ENCODE results near the gene ATP13A5. TPM values are rescaled to one million over a fixed set of nuclear protein-coding genes. Genes with fewer than 3 reads are reported as not detected.

Gene ATP13A5
- total RNA-seq, 1 donor from 2014 or later, result not detected

DNA sequence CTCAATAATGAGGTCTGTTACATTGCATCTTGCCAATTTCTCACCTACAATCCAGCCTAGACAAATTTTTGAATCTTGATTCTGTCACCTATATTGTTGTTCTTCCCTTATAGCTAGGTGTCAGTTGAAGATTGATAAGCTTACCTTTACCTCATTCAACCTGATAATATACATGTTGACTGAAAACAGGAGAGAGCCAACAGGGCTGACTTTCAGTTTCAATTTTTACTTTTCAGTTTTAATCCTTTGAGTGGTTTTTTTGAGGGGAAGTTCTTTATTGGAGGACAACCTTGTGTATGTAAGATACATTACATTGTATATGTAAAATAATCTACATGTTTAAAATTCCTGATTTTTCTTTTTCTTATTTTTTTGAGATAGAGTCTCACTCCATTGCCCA, 5.8 kb downstream of the ATP13A5 start:
- Mint-ChIP-seq H3K4me1 (peaks cover 2% of the 10 kb centered on the region), H3K27ac (no peak overlapping the region), H3K27me3 (peaks cover 10% of the 10 kb centered on the region), H3K9me3 (no peaks in the 10 kb centered on the region), H3K4me3 (no peak overlapping the region), H3K36me3 (ENCODE audit: low read depth) (no peaks in the 10 kb centered on the region)
- DNase-seq, result no peak
- intact Hi-C loops (cut with micrococcal nuclease), result no loop called here

DNA sequence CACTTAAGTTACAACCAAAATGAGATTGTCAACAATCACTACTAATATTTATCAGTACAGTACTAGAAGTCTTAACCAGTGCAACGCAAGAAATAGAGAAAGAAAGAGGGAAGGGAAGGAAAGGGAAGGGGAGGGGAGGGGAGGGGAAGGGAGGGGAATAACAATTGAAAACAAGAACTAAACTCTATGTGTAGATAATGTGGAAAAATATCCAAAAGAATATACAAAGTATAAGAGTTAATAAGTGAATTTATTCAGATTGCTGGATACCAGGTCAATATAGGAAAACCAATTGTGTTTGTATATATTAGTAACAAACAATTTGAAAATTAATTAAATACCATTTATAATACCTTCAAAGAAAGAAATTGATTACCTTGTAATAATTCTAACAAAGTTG, 10.7 kb downstream of the ATP13A5 start:
- Mint-ChIP-seq H3K27ac (no peak overlapping the region), H3K9me3 (no peaks in the 10 kb centered on the region), H3K4me1 (peaks cover 2% of the 10 kb centered on the region), H3K36me3 (ENCODE audit: low read depth) (no peaks in the 10 kb centered on the region), H3K27me3 (peaks cover 12% of the 10 kb centered on the region), H3K4me3 (no peak overlapping the region)
- DNase-seq, result no peak
- intact Hi-C loops (cut with micrococcal nuclease), result no loop called here

DNA sequence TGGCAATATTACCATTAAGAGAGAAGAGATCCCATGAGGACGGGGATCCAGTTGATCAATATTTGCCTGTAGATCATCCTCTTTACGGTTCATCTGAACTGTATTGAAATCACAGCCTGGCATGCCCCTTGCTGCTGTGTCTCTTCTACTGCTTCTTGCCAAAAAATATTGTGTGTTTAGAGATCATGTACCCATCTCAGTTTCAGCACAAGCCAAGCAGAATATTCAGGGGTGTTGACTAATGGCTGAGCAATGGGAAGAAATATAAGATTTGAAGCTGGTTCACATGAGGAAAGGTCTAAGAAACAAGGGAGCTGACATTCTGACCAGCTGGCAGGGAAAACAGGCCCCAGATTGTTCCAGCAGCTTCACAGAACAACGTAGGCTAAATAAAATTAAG, 21.3 kb downstream of the ATP13A5 start:
- no peak for DNase-seq
- H3K27me3 Mint-ChIP-seq, result no peaks in the 10 kb centered on the region
- intact Hi-C loops (cut with micrococcal nuclease), result no loop called here
- no peak overlapping the region for H3K27ac Mint-ChIP-seq
- H3K36me3 Mint-ChIP-seq (ENCODE audit: low read depth), result no peaks in the 10 kb centered on the region
- no peaks in the 10 kb centered on the region for H3K4me1 Mint-ChIP-seq
- no peak overlapping the region for H3K4me3 Mint-ChIP-seq
- no peaks in the 10 kb centered on the region for H3K9me3 Mint-ChIP-seq

DNA sequence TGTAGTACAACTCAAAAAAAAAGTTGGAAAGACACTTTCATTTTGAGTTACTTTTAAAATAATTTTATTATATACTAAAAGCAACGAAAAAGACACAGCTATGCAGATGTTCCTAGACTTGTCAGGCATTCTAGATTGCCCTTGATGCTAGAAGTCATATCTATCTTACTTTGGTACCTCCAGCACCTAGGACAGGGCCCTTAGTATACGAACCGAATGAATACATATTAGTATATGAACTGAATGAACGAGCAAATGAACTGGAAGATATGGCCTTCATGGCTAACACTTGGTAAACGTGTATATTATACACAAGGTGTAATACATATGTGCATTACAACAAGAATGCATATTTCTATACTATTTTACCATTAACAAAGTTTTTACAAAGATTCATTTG, 24.1 kb downstream of the ATP13A5 start:
- intact Hi-C loops (cut with micrococcal nuclease), result no loop called here
- Mint-ChIP-seq H3K36me3 (ENCODE audit: low read depth) (no peaks in the 10 kb centered on the region), H3K27ac (no peak overlapping the region), H3K27me3 (no peaks in the 10 kb centered on the region), H3K9me3 (no peaks in the 10 kb centered on the region), H3K4me1 (no peaks in the 10 kb centered on the region), H3K4me3 (no peak overlapping the region)
- DNase-seq, result no peak

DNA sequence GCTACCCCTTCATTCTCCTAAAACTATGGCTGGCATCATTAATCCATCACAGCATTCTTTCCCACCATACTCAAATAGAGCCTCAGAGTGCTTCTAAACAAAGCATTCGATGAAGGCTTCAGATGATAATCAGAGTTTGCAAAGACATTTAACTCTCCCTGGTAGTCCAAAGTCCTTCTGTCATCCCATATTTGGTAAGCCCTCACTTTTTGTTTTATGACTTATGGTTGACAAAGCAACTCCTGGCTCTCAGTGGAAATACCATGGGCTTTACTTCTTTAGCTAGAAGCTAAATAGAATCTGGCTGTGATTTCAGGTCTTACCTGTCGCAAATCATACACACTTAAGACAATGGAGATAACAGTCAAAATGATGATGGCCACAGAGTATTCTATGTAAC, 27.8 kb downstream of the ATP13A5 start:
- H3K9me3 Mint-ChIP-seq, result no peaks in the 10 kb centered on the region
- intact Hi-C loops (cut with micrococcal nuclease), result no loop called here

DNA sequence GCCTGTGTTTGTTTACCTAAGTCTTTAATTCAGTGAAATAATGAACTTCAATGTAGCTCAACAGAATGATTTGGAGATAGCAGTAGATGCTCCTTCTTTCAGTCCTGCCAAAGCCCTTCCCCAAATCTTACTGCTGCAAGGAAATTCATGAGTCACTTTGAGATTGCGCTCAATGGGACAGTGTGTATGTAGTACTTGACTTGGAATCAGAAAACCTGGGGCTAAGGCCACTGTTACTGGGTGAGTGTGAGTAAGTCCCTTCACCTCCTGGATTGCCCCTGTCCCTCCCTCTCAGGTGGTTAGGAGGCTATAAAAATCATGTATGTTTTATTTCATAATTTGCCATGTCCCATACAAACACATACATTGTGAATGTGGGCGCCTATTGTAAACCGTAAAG, 29.9 kb downstream of the ATP13A5 start:
- no peak for DNase-seq
- no peaks in the 10 kb centered on the region for H3K36me3 Mint-ChIP-seq (ENCODE audit: low read depth)
- no peaks in the 10 kb centered on the region for H3K9me3 Mint-ChIP-seq
- no peak overlapping the region for H3K4me3 Mint-ChIP-seq
- intact Hi-C loops (cut with micrococcal nuclease), result no loop called here
- no peaks in the 10 kb centered on the region for H3K4me1 Mint-ChIP-seq
- peaks cover 2% of the 10 kb centered on the region for H3K27me3 Mint-ChIP-seq
- no peak overlapping the region for H3K27ac Mint-ChIP-seq

More for the DNA sequence above, 27.8 kb downstream of the ATP13A5 start:
- DNase-seq, result no peak
- Mint-ChIP-seq H3K27ac (no peak overlapping the region), H3K4me3 (no peak overlapping the region), H3K27me3 (peaks cover 2% of the 10 kb centered on the region), H3K4me1 (no peaks in the 10 kb centered on the region), H3K36me3 (ENCODE audit: low read depth) (no peaks in the 10 kb centered on the region)

DNA sequence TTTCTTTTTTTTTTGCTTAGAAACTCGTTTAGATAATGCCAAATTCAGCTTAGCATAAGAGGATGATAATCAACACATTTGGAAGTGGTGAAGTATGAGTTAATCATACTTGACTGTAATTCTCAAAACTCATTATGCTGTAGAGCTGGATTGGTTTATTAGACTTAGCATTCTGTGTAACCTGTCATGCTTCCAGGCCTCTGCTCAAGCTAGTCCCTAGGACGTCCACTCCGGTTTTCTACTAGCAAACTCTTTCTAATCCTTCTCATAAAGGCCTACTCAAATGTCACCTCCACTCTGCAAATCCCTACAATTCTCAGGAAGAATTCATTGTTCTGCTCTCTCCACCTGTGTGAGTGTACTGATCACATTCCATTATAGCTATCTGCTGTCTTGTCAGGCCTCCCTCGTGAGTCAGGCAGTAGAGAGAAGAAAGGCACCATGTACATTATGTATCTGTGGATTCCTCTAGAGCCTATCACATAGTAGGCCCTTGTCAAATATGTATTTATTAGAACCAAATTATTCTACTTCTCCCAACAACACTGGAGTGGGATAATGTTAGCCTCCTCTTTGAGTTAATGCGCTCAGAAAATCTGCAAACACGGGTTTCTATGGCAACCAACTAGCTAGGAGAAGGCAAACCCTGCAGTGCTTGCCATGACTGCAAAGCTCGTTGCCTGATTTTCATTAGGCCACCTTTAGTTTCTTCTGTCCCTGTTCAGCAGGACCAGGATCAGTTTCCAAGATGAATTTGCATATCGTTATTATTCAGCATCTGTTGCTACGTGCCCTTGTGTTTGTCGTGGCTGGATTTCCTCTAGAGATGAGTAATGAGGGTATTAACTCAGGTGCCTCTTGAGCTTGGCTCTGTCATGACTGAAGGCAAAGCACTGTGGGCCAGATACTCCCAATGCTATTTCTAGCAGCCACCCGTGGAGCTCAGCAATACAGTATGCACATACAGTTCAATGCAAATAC, 30.7 kb downstream of the ATP13A5 start:
- intact Hi-C loops (cut with micrococcal nuclease), result no loop called here
- Mint-ChIP-seq H3K27ac (no peak overlapping the region), H3K4me3 (no peak overlapping the region), H3K27me3 (peaks cover 2% of the 10 kb centered on the region), H3K36me3 (ENCODE audit: low read depth) (no peaks in the 10 kb centered on the region), H3K4me1 (no peaks in the 10 kb centered on the region), H3K9me3 (no peaks in the 10 kb centered on the region)
- no peak for DNase-seq

DNA sequence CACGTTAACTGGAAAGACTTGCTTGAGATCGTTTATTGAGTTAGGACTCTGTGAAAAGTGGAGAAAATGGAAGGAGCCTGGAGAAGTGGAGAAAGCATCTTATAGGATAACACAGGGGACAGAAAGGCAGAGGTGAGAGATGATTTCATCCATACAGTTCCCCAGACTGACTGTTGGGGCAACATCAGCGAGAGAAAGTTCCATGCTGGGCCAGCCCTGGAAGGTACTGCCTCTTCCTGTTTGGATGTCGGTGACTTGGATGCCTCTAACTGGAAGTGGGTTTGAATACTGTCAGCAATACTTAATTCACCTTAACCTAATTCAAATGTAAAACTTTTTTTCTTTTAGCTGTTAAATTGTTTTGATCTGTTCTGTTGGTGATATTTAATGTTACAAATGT, 32.3 kb downstream of the ATP13A5 start:
- H3K9me3 Mint-ChIP-seq, result no peaks in the 10 kb centered on the region
- no peaks in the 10 kb centered on the region for H3K4me1 Mint-ChIP-seq
- no peaks in the 10 kb centered on the region for H3K36me3 Mint-ChIP-seq (ENCODE audit: low read depth)

DNA sequence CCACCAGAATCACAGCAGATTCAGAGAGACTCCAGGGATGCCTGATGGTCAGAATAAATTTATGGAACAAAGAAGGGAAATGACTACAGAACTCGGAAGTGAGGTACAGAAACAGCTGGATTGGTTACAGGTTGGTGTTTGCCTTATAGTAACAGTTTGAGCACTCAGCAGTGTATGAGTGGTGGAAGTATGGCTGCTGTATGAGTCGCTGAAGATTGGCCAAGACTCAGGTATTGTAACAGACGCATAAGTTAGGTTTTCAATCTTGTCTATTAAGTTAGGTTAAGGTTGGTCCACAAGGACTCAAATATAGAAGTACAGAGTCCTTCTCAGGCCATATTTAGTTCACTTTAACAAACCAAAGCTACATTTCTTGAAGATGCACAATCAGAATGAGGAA, 33.1 kb downstream of the ATP13A5 start:
- no peaks in the 10 kb centered on the region for H3K9me3 Mint-ChIP-seq
- intact Hi-C loops (cut with micrococcal nuclease), result no loop called here
- H3K36me3 Mint-ChIP-seq (ENCODE audit: low read depth), result no peaks in the 10 kb centered on the region
- H3K4me3 Mint-ChIP-seq, result no peak overlapping the region
- no peak overlapping the region for H3K27ac Mint-ChIP-seq
- H3K4me1 Mint-ChIP-seq, result no peaks in the 10 kb centered on the region
- peaks cover 2% of the 10 kb centered on the region for H3K27me3 Mint-ChIP-seq
- DNase-seq, result no peak

More for the DNA sequence above, 32.3 kb downstream of the ATP13A5 start:
- intact Hi-C loops (cut with micrococcal nuclease), result no loop called here
- Mint-ChIP-seq H3K27me3 (peaks cover 2% of the 10 kb centered on the region), H3K27ac (no peak overlapping the region), H3K4me3 (no peak overlapping the region)
- DNase-seq, result no peak

DNA sequence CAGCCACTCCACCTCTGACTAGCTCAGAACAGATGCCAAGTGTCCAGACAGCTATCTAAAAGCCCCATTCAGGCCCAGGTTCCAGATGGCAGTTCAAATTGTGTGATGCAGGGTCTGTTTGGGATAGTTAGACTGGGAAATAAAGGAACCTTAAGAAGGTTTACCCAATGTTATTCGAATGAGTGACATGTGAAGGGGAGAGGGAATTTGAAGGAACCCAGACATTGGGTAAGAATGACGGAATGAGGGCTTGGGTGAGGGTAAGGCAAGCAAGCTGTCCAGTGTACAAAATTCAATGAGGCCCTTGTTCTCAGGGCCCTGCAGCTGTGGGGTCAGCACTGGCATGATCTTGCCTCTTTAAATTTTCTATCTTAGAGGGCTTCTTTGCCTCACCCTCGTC, 34.1 kb downstream of the ATP13A5 start:
- no peaks in the 10 kb centered on the region for H3K4me1 Mint-ChIP-seq
- no peak overlapping the region for H3K27ac Mint-ChIP-seq
- peaks cover 2% of the 10 kb centered on the region for H3K27me3 Mint-ChIP-seq
- no peak for DNase-seq
- no peak overlapping the region for H3K4me3 Mint-ChIP-seq
- H3K9me3 Mint-ChIP-seq, result no peaks in the 10 kb centered on the region
- H3K36me3 Mint-ChIP-seq (ENCODE audit: low read depth), result no peaks in the 10 kb centered on the region
- intact Hi-C loops (cut with micrococcal nuclease), result no loop called here

DNA sequence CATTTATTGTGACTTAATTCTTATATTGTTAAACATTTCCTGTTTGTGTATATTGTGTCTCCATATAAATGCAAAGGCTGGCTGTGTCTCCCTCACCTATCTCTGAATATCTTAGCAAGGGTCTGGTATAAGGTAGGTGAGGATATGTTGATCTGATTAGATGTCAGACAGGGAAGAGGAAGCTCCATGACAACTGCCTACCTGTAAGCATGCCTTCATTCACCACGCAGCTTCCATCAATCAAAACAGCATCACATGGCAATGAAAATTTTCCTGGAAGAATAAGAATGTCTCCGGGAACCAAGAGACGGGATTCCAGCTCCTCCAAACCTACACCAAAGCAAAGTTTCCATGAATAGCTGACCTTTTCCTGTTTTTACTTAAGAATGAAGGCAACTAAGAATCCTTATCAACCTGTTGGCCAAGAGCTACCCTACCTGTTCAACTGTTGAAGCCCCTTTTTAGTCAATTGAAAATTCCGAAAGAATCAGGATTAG, 34.8 kb downstream of the ATP13A5 start:
- no peak for DNase-seq
- Mint-ChIP-seq H3K9me3 (no peaks in the 10 kb centered on the region), H3K4me1 (no peaks in the 10 kb centered on the region), H3K27ac (no peak overlapping the region), H3K27me3 (peaks cover 2% of the 10 kb centered on the region), H3K4me3 (no peak overlapping the region), H3K36me3 (ENCODE audit: low read depth) (no peaks in the 10 kb centered on the region)
- intact Hi-C loops (cut with micrococcal nuclease), result no loop called here

DNA sequence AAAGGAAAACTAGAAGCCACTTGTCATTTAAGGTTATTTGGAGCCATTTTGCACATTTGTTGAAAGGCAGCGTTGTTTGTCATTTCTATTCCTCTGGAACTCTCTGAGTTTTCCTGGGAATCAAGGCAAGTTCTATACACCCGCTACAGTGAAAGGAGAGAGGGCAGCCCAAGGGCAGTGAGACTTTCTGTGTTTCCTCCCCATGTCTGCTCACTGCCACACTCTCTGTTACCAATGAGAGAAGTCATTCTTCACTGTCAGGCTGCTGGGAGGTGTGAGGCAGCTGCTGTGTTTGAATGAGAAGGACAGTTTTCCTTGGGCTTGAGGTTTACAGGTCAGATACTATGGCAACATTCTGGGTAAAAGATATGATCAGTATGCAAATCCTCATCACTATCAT, 36.0 kb downstream of the ATP13A5 start:
- no peaks in the 10 kb centered on the region for H3K4me1 Mint-ChIP-seq
- intact Hi-C loops (cut with micrococcal nuclease), result no loop called here
- H3K4me3 Mint-ChIP-seq, result no peak overlapping the region
- H3K27me3 Mint-ChIP-seq, result peaks cover 2% of the 10 kb centered on the region
- H3K27ac Mint-ChIP-seq, result no peak overlapping the region
- no peak for DNase-seq
- peaks cover 2% of the 10 kb centered on the region for H3K9me3 Mint-ChIP-seq
- no peaks in the 10 kb centered on the region for H3K36me3 Mint-ChIP-seq (ENCODE audit: low read depth)

DNA sequence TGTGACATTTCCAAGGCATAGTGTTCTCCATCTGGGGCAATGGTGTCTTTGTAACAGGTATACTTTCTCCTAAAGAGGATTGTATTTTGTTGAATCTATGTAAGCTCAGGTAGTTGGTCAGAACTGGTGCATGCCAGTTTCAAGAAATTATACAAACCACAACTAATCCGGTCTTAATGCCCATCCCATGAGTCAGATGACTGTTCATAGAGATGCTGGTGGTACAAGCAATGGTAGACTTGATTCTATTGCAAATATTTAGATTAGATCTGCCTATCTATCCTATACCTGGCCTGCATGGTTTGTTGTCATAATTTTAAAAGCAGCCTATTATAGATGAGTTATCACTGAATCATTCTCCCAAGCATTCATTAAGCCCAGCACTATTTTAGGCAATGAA, 43.5 kb downstream of the ATP13A5 start:
- no peak for DNase-seq
- intact Hi-C loops (cut with micrococcal nuclease), result no loop called here
- Mint-ChIP-seq H3K27me3 (no peaks in the 10 kb centered on the region), H3K36me3 (ENCODE audit: low read depth) (no peaks in the 10 kb centered on the region), H3K27ac (no peak overlapping the region), H3K4me3 (no peak overlapping the region), H3K4me1 (no peaks in the 10 kb centered on the region), H3K9me3 (peaks cover 4% of the 10 kb centered on the region)

DNA sequence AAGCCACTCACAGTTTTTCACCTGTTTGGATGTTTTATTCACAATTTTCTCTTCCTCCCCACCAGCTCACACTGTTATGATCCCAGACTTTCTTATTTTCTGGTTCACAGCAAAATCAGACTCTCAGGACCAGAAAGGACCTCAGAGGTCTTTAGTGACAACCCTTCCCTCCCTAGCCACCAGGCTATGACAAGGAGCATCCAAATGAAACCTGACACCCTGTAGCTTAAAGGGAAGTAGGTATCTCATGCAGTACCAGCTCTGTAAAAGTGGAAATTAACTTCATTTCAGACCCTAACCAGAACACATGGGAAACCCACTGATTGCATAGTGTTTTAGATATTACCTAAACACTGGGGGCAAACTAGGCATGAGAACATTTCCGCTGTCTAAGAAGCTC, 45.3 kb downstream of the ATP13A5 start:
- H3K27ac Mint-ChIP-seq, result no peak overlapping the region
- H3K36me3 Mint-ChIP-seq (ENCODE audit: low read depth), result no peaks in the 10 kb centered on the region
- H3K4me3 Mint-ChIP-seq, result no peak overlapping the region
- H3K27me3 Mint-ChIP-seq, result no peaks in the 10 kb centered on the region
- DNase-seq, result no peak
- intact Hi-C loops (cut with micrococcal nuclease), result no loop called here
- H3K9me3 Mint-ChIP-seq, result peaks cover 4% of the 10 kb centered on the region
- H3K4me1 Mint-ChIP-seq, result no peaks in the 10 kb centered on the region

Measured in activated CD4-positive, alpha-beta T cell treated with anti-CD3 and anti-CD28 coated beads, Interleukin-2, amount 10 ng/mL, durations not matched to agents 24 days and 14 days (primary cell).